Vagina (tissue), 2 donors: Measurements from ENCODE around the gene MRPL28. TPM values are rescaled to one million over a fixed set of nuclear protein-coding genes. Genes with fewer than 3 reads are reported as not detected.
"Not testable (repeated sequence)": the region's sequence is repeated elsewhere in the genome, so short reads cannot be mapped to it uniquely, and the experiment has no call there.

Experiments
- DNase-seq, 2 donors: peaks; one replicate each; pipeline ENCODE4 v3.0.0-alpha.2; 2017; ENCODE audit errors: extremely low spot score in 2 of 2
- H3K27ac ChIP-seq: fragments of 200-600 bp; sonication (generic); one replicate; pipeline ENCODE4 v1.5.1; 2019
- H3K27me3 ChIP-seq: fragments of 200-600 bp; sonication (generic); one replicate; pipeline ENCODE4 v1.5.1; 2019
- H3K36me3 ChIP-seq, 2 donors: fragments of 200-600 bp; sonication (generic); one replicate each; pipeline ENCODE4 v1.5.1; 2017 to 2019
- H3K4me1 ChIP-seq: fragments of 200-600 bp; sonication (generic); one replicate; pipeline ENCODE4 v1.5.1; 2019
- H3K4me3 ChIP-seq, 2 donors: fragments of 200-600 bp; sonication (generic); 1 replicate in 1 of 2; 2 replicates in 1 of 2; pipeline ENCODE4 v1.5.1; 2016 to 2019
- H3K9me3 ChIP-seq: fragments of 200-600 bp; sonication (generic); one replicate; pipeline ENCODE4 v1.5.1; 2019
- CTCF ChIP-seq, 3 experiments: fragments of 450-650 bp in 2 of 3; fragments of 200-600 bp in 1 of 3; sonication (generic) in 1 of 3; IDR thresholded peaks; one replicate each; pipeline ENCODE4 v1.5.1; 2017 to 2019; ENCODE audit warnings: antibody characterized with exemption in 3 of 3, mild to moderate bottlenecking in 2 of 3, moderate library complexity in 2 of 3
- POLR2A ChIP-seq, 2 donors: fragments of 450-650 bp; IDR thresholded peaks; one replicate each; pipeline ENCODE4 v1.6.1; 2017; ENCODE audit warnings: antibody characterized with exemption in 2 of 2, mild to moderate bottlenecking in 2 of 2, moderate library complexity in 2 of 2
- POLR2AphosphoS5 ChIP-seq, 2 donors: sonication (generic); formaldehyde crosslinking; IDR thresholded peaks; one replicate each; pipeline ENCODE4 v1.9.0; 2017; ENCODE audit warnings: antibody characterized with exemption in 2 of 2, mild to moderate bottlenecking in 2 of 2, low read depth in 1 of 2; ENCODE audit not compliant: insufficient read depth in 1 of 2
- intact Hi-C: fragments of 100-400 bp; cut with DNase I; formaldehyde crosslinking; loops from one replicate; pipeline ENCODE4 v1.15.1; 2023
- total RNA-seq: library from RNA; depleted of rRNA; stranded (reverse); fragments of >200 nt; gene quantifications from one replicate; pipeline ENCODE4 v1.2.3, GENCODE V29; 2016

The MRPL28 gene
- total RNA-seq, 1 donor from 2014 or later = 96.5 TPM

- peaks cover 0 to 17% of the 10 kb centered on the region in 2 donors for H3K36me3 ChIP-seq
- no peaks in the 10 kb centered on the region for H3K9me3 ChIP-seq
- no peaks in the 10 kb centered on the region for H3K27me3 ChIP-seq
- H3K4me3 ChIP-seq = no peak overlapping the region
- intact Hi-C loops = no loop called here
- H3K4me1 ChIP-seq = peaks cover 20% of the 10 kb centered on the region
- no peak overlapping the region for H3K27ac ChIP-seq
- no peak for DNase-seq
- TF ChIP-seq POLR2AphosphoS5 (IDR thresholded peaks at IDR 0.05; ENCODE audit: insufficient read depth in 1 of 2, low read depth in 1 of 2) (no peak), CTCF (IDR thresholded peaks at IDR 0.05) (no peak), POLR2A (IDR thresholded peaks at IDR 0.05) (no peak)
Measured at GRCh38 chr16:340370-341091, 29.8 kb downstream of the MRPL28 start.

- no peak for TF ChIP-seq POLR2AphosphoS5 (IDR thresholded peaks at IDR 0.05; ENCODE audit: insufficient read depth in 1 of 2, low read depth in 1 of 2)
- TF ChIP-seq POLR2A (IDR thresholded peaks at IDR 0.05) = no peak
- no peak for TF ChIP-seq CTCF (IDR thresholded peaks at IDR 0.05)
- intact Hi-C loops = no loop called here
- Histone ChIP-seq H3K27ac (no peak overlapping the region), H3K9me3 (no peaks in the 10 kb centered on the region), H3K4me1 (peaks cover 22% of the 10 kb centered on the region), H3K36me3 (peaks cover 0 to 11% of the 10 kb centered on the region in 2 donors), H3K27me3 (no peaks in the 10 kb centered on the region), H3K4me3 (no peak overlapping the region)
- no peak for DNase-seq
Measured at GRCh38 chr16:339680-340079, 30.7 kb downstream of the MRPL28 start.

- DNase-seq = no peak
- no peaks in the 10 kb centered on the region for H3K27me3 ChIP-seq
- H3K4me1 ChIP-seq = peaks cover 27% of the 10 kb centered on the region
- no peak overlapping the region for H3K4me3 ChIP-seq
- TF ChIP-seq CTCF (IDR thresholded peaks at IDR 0.05) = no peak
- H3K36me3 ChIP-seq = no peaks in the 10 kb centered on the region
- intact Hi-C loops = no loop called here
- no peaks in the 10 kb centered on the region for H3K9me3 ChIP-seq
- no peak overlapping the region for H3K27ac ChIP-seq
Measured at GRCh38 chr16:337975-338575, 32.3 kb downstream of the MRPL28 start.

- no peaks in the 10 kb centered on the region for H3K9me3 ChIP-seq
- H3K27me3 ChIP-seq = no peaks in the 10 kb centered on the region
- intact Hi-C loops = no loop called here
- H3K4me1 ChIP-seq = peaks cover 27% of the 10 kb centered on the region
- no peak overlapping the region for H3K4me3 ChIP-seq
- no peak overlapping the region for H3K27ac ChIP-seq
- TF ChIP-seq CTCF (IDR thresholded peaks at IDR 0.05) (no peak), POLR2A (IDR thresholded peaks at IDR 0.05) (no peak), POLR2AphosphoS5 (IDR thresholded peaks at IDR 0.05; ENCODE audit: insufficient read depth in 1 of 2, low read depth in 1 of 2) (no peak)
- no peaks in the 10 kb centered on the region for H3K36me3 ChIP-seq
- DNase-seq = no peak
Measured at GRCh38 chr16:337437-337836, 32.9 kb downstream of the MRPL28 start.

- intact Hi-C loops = no loop called here
- DNase-seq = no peak
- Histone ChIP-seq H3K4me1 (peaks cover 34% of the 10 kb centered on the region), H3K27ac (no peak overlapping the region), H3K36me3 (no peaks in the 10 kb centered on the region), H3K9me3 (no peaks in the 10 kb centered on the region), H3K27me3 (no peaks in the 10 kb centered on the region), H3K4me3 (no peak overlapping the region)
- TF ChIP-seq POLR2A (IDR thresholded peaks at IDR 0.05) (no peak), POLR2AphosphoS5 (IDR thresholded peaks at IDR 0.05; ENCODE audit: insufficient read depth in 1 of 2, low read depth in 1 of 2) (no peak), CTCF (IDR thresholded peaks at IDR 0.05) (no peak)
Measured at GRCh38 chr16:336269-336668, 34.1 kb downstream of the MRPL28 start.

GRCh38 chr16:334861-335632, 35.3 kb downstream of the MRPL28 start:
- intact Hi-C loops = not testable (repeated sequence)
- H3K4me1 ChIP-seq = peaks cover 42% of the 10 kb centered on the region

GRCh38 chr16:334164-334832, 36.0 kb downstream of the MRPL28 start:
- H3K27ac ChIP-seq, H3K4me3 ChIP-seq, H3K36me3 ChIP-seq, H3K27me3 ChIP-seq, intact Hi-C loops, DNase-seq, H3K9me3 ChIP-seq: not testable (repeated sequence)
- H3K4me1 ChIP-seq = peaks cover 35% of the 10 kb centered on the region

More at GRCh38 chr16:334861-335632, 35.3 kb downstream of the MRPL28 start:
- H3K27me3 ChIP-seq, H3K27ac ChIP-seq, H3K36me3 ChIP-seq, DNase-seq, H3K9me3 ChIP-seq, H3K4me3 ChIP-seq: not testable (repeated sequence)
